Measurements from ENCODE around the gene NBDY. TPM values are rescaled to one million over a fixed set of nuclear protein-coding genes. Genes with fewer than 3 reads are reported as not detected.

Gene NBDY
- total RNA-seq, 1 donor, result 9.0 TPM

DNA sequence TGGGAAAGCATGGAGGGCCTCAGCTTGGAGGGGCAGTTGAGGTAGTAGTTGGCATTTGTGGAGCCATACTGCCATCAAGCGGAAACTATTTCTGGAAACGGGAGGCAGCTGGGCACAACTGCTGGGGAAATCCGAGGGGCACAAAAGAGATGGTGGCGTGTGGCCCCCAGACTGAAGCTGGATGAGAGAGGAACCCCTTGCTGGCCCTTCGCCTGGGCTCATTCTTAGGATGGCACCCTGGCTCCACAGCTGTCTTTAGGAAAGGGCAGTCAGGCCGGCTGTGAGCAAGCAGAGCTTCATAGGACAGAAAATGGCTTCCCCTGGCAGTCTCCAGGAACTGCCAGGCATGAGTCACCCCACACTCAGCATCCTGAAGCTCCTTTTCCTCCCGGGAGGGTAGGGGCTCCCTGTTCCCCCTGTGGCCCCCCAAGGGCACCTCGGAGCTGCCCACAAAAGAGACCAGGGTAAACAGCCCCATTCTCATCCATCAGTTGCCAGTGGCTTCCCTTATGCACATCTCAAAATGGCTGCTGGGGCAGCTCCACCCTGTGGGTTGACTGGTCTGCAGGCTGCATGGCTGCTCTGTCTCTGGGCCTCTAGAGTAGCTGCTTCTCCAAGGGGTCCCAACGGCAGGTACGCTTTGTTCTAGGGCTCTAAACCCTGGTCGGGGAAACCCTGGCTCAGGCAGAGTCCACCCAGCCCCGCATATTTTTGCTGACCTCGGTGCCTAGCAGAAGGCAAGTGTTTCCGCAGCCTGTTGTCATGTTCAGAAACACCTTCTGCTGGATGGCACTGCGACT is 64.7 kb downstream of the NBDY start:
- Histone ChIP-seq H2AFZ (ENCODE audit: low read length) (peak overlapping the region; percentile 32), H3K4me3 (ENCODE audit: insufficient read depth, low read length) (no peak overlapping the region), H3K4me1 (ENCODE audit: insufficient read depth, low read length) (no peaks in the 10 kb centered on the region), H3K9me3 (ENCODE audit: low read depth, low read length) (no peaks in the 10 kb centered on the region), H3K27me3 (ENCODE audit: insufficient read depth, low read length) (peaks cover 3% of the 10 kb centered on the region), H3K27ac (ENCODE audit: low read depth, low read length) (no peak overlapping the region), H3K36me3 (ENCODE audit: insufficient read depth, low read length) (no peaks in the 10 kb centered on the region), H3K79me2 (ENCODE audit: insufficient read depth, low read length) (no peaks in the 10 kb centered on the region), H4K20me1 (ENCODE audit: insufficient read depth, low read length) (peaks cover 13% of the 10 kb centered on the region), H3K4me2 (ENCODE audit: insufficient read depth, low read length) (no peak overlapping the region)
- DNase-seq (ENCODE audit: insufficient read length, low spot score, missing footprints), result peak; percentile 91
- TF ChIP-seq, protein P1, sequence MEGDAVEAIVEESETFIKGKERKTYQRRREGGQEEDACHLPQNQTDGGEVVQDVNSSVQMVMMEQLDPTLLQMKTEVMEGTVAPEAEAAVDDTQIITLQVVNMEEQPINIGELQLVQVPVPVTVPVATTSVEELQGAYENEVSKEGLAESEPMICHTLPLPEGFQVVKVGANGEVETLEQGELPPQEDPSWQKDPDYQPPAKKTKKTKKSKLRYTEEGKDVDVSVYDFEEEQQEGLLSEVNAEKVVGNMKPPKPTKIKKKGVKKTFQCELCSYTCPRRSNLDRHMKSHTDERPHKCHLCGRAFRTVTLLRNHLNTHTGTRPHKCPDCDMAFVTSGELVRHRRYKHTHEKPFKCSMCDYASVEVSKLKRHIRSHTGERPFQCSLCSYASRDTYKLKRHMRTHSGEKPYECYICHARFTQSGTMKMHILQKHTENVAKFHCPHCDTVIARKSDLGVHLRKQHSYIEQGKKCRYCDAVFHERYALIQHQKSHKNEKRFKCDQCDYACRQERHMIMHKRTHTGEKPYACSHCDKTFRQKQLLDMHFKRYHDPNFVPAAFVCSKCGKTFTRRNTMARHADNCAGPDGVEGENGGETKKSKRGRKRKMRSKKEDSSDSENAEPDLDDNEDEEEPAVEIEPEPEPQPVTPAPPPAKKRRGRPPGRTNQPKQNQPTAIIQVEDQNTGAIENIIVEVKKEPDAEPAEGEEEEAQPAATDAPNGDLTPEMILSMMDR (IDR thresholded peaks at IDR 0.05; ENCODE audit: extremely low read depth, low read depth, low read length), result no peak

DNA sequence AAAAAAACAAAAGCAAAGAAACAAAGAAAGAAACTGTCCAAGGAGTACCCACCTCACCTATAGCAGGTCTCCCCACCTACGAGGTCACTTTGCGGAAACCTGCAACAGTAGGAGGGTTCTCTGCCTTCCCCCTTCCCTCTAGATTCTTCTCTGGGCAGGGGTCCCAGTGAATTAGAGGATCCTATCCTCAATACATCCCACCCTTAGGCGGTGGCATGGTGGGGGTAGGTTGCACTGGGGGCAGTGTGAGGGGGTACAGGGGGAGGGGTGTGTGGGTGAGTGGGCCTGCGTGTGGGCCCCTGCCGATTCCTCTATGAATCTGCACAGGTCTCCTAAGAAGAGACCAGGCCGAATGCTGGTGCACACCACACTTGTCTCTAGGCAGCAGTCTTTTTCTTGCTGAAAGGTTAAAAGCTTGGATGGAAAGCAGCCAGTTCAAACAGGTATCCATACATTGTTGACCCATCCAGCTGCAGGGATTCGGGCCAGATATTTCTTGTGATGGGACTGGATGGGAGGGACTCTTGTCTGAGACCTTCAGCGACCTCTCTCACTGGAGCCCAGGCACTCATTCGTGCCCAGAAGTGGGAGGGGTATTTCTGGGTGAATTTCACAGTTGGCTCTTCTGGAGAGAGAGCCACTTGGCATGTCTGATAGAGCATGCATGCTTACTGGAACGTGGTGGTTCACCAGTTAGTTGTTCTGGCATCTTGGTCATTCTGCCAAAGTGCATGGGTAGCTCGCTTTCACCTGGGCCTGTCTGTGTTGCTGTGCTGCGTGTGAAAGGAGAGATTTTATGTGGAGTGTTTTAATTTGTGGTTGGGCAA is 65.6 kb downstream of the NBDY start:
- no peak for DNase-seq (ENCODE audit: insufficient read length, low spot score, missing footprints)
- Histone ChIP-seq H3K4me3 (ENCODE audit: insufficient read depth, low read length) (no peak overlapping the region), H3K4me2 (ENCODE audit: insufficient read depth, low read length) (no peak overlapping the region), H3K9me3 (ENCODE audit: low read depth, low read length) (no peaks in the 10 kb centered on the region), H3K27ac (ENCODE audit: low read depth, low read length) (no peak overlapping the region), H2AFZ (ENCODE audit: low read length) (no peak overlapping the region), H3K36me3 (ENCODE audit: insufficient read depth, low read length) (no peaks in the 10 kb centered on the region), H3K79me2 (ENCODE audit: insufficient read depth, low read length) (no peaks in the 10 kb centered on the region), H3K4me1 (ENCODE audit: insufficient read depth, low read length) (no peaks in the 10 kb centered on the region), H3K27me3 (ENCODE audit: insufficient read depth, low read length) (peaks cover 3% of the 10 kb centered on the region), H4K20me1 (ENCODE audit: insufficient read depth, low read length) (peaks cover 11% of the 10 kb centered on the region)
- TF ChIP-seq, protein P1 (IDR thresholded peaks at IDR 0.05; ENCODE audit: extremely low read depth, low read depth, low read length), result no peak

DNA sequence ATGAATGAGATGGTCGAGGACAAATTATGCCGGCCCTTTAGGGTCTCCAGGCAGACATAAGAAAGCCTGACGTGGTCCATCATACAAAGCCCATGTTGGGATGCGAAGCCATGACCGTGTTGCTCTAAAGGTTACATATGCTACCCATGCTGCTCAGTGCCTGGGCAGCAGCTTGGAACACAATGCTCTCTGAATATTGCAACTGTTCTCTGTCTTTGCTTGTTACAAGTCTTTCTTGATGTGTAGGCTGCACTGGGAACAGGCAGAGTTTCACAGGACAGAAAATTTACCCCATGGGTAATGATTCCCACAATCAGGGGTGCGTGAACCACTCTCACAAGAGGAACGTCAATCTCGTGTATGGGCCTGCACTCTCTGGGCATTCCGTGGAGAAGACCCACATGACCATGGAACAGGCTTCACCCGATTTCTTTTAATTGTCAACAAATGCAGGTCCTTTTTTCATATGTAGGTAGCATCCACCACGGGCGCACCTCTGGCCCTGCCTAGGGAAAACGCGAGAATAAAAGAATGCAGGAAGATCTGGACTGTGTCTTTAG is 66.3 kb downstream of the NBDY start:
- TF ChIP-seq, protein P1 (IDR thresholded peaks at IDR 0.05; ENCODE audit: extremely low read depth, low read depth, low read length), result no peak
- H3K9me3 ChIP-seq (ENCODE audit: low read depth, low read length), result no peaks in the 10 kb centered on the region
- peaks cover 11% of the 10 kb centered on the region for H4K20me1 ChIP-seq (ENCODE audit: insufficient read depth, low read length)
- no peak overlapping the region for H3K4me3 ChIP-seq (ENCODE audit: insufficient read depth, low read length)
- no peaks in the 10 kb centered on the region for H3K36me3 ChIP-seq (ENCODE audit: insufficient read depth, low read length)
- no peak overlapping the region for H2AFZ ChIP-seq (ENCODE audit: low read length)
- no peaks in the 10 kb centered on the region for H3K79me2 ChIP-seq (ENCODE audit: insufficient read depth, low read length)
- no peak for DNase-seq (ENCODE audit: insufficient read length, low spot score, missing footprints)
- no peaks in the 10 kb centered on the region for H3K4me1 ChIP-seq (ENCODE audit: insufficient read depth, low read length)
- peaks cover 3% of the 10 kb centered on the region for H3K27me3 ChIP-seq (ENCODE audit: insufficient read depth, low read length)
- no peak overlapping the region for H3K27ac ChIP-seq (ENCODE audit: low read depth, low read length)
- no peak overlapping the region for H3K4me2 ChIP-seq (ENCODE audit: insufficient read depth, low read length)
